ENCODE results near the gene ELAVL1.

Gene ELAVL1

GRCh38 chr19:7985481-7985911 lies 19.9 kb downstream of the ELAVL1 start:
- no peak for DNase-seq (ENCODE audit: low read depth)

GRCh38 chr19:7983995-7984837 lies 21.2 kb downstream of the ELAVL1 start:
- DNase-seq (ENCODE audit: low read depth) = no peak

GRCh38 chr19:7983286-7983950 lies 22.0 kb downstream of the ELAVL1 start:
- DNase-seq (ENCODE audit: low read depth) = no peak

- no peak for DNase-seq (ENCODE audit: low read depth)
Observed at GRCh38 chr19:7982651-7983099, 22.8 kb downstream of the ELAVL1 start.

- no peak for DNase-seq (ENCODE audit: low read depth)
Observed at GRCh38 chr19:7982103-7982502, 23.3 kb downstream of the ELAVL1 start.

- DNase-seq (ENCODE audit: low read depth) = no peak
Observed at GRCh38 chr19:7981661-7982060, 23.8 kb downstream of the ELAVL1 start.

GRCh38 chr19:7981199-7981598 lies 24.2 kb downstream of the ELAVL1 start:
- DNase-seq (ENCODE audit: low read depth) = no peak

- DNase-seq (ENCODE audit: low read depth) = no peak
Observed at GRCh38 chr19:7980635-7981121, 24.8 kb downstream of the ELAVL1 start.

- DNase-seq (ENCODE audit: low read depth) = no peak
Observed at GRCh38 chr19:7980168-7980567, 25.3 kb downstream of the ELAVL1 start.

- DNase-seq (ENCODE audit: low read depth) = no peak
Observed at GRCh38 chr19:7979559-7979958, 25.9 kb downstream of the ELAVL1 start.

GRCh38 chr19:7979011-7979410 lies 26.4 kb downstream of the ELAVL1 start:
- DNase-seq (ENCODE audit: low read depth) = no peak

- no peak for DNase-seq (ENCODE audit: low read depth)
Observed at GRCh38 chr19:7978179-7978825, 27.1 kb downstream of the ELAVL1 start.

GRCh38 chr19:7977723-7978040 lies 27.8 kb downstream of the ELAVL1 start:
- no peak for DNase-seq (ENCODE audit: low read depth)

GRCh38 chr19:7977021-7977722 lies 28.3 kb downstream of the ELAVL1 start:
- no peak for DNase-seq (ENCODE audit: low read depth)

GRCh38 chr19:7976461-7976860 lies 29.0 kb downstream of the ELAVL1 start:
- no peak for DNase-seq (ENCODE audit: low read depth)

GRCh38 chr19:7975037-7975436 lies 30.4 kb downstream of the ELAVL1 start:
- no peak for DNase-seq (ENCODE audit: low read depth)

GRCh38 chr19:7973883-7974282 lies 31.6 kb downstream of the ELAVL1 start:
- DNase-seq (ENCODE audit: low read depth) = no peak

- no peak for DNase-seq (ENCODE audit: low read depth)
Observed at GRCh38 chr19:7971553-7972520, 33.6 kb downstream of the ELAVL1 start.

GRCh38 chr19:7970716-7971448 lies 34.6 kb downstream of the ELAVL1 start:
- DNase-seq (ENCODE audit: low read depth) = no peak

GRCh38 chr19:7969555-7969939 lies 35.9 kb downstream of the ELAVL1 start:
- DNase-seq (ENCODE audit: low read depth) = no peak
